ENCODE data around the gene TPCN2.

The TPCN2 gene

DNA sequence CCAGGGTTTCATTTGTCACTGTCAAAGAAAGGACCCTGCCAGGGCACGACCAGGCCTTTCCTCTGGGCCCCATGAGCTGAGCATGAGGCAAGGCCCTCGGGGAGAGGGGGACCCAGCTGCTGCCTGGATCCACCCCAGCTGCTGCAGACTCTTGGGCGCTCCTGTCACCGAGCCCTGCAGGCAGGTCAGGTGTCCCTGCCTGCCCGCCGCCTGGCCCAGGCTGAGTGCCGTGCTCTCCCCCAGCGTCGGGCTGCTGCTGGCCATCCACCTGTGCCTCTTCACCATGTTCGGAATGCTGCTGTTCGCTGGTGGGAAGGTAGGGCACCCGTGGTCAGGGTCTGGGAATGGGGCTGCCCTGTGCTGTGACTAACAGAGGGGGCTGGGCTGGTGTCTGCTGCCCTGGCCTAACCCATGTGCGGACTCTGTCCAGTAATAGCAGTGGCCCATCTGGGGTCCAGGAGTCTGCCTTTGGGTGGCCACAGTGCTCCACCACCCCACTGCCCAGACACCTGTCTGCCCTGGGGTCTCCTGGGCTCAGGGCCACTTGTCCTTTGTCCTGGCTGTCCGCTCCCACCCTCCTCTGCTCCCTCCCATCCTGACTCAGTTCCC lies 15.0 kb downstream of the TPCN2 start:
- no peak for TF ChIP-seq EZH2phosphoT487 (conservative IDR thresholded peaks at IDR 0.05; ENCODE audit: low read length)
- Histone ChIP-seq H3K9ac (ENCODE audit: low read length) (no peak overlapping the region), H3K79me2 (ENCODE audit: insufficient read depth, low read length) (no peaks in the 10 kb centered on the region), H3K4me3 (ENCODE audit: insufficient read depth, low read length, poor library complexity, severe bottlenecking) (no peak overlapping the region), H3K9me3 (ENCODE audit: insufficient read depth, low read length) (no peaks in the 10 kb centered on the region), H3K9me2 (replicated peaks; ENCODE audit: insufficient read depth, low read length) (no peaks in the 10 kb centered on the region), H2AFZ (ENCODE audit: low read depth, low read length, severe bottlenecking) (no peak overlapping the region), H3K27ac (ENCODE audit: low read depth, low read length) (no peak overlapping the region), H3F3A (ENCODE audit: insufficient read depth) (no peaks in the 10 kb centered on the region), H4K20me1 (ENCODE audit: low read depth, low read length) (no peaks in the 10 kb centered on the region), H3K4me2 (ENCODE audit: low read depth, low read length, poor library complexity, severe bottlenecking) (no peak overlapping the region), H3K36me3 (ENCODE audit: low read length) (no peaks in the 10 kb centered on the region), H3K27me3 (ENCODE audit: low read length) (no peaks in the 10 kb centered on the region)

DNA sequence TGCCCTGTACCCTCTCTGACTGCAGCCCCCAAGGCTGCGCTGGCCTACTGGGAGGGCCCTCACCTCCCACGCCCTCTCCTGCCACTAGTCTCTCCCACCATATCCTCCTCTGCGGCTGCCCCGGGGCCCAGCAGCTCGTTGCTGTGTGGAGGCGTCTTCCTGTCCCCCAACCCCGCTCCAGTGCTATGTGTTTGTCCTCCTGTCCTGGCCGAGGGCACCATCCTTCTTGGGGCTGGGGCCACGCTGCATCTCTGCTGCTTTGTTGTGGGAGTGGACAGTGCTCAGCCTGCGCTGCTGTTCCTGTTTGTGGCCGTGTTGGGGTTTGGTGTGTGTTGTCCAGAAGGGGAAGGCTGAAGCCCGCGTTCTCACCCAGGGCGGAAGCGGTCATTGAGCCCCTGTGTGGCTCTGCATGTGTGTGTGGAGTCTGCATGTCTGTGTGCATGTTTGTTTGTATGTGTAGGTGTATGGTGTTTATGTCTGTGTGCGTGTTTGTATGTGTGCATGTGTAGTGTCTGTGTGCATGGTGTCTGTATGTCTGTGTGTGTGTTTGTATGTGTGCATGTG lies 15.7 kb downstream of the TPCN2 start:
- no peaks in the 10 kb centered on the region for H3K36me3 ChIP-seq (ENCODE audit: low read length)
- H3K27ac ChIP-seq (ENCODE audit: low read depth, low read length) = no peak overlapping the region
- H3K79me2 ChIP-seq (ENCODE audit: insufficient read depth, low read length) = no peaks in the 10 kb centered on the region
- no peaks in the 10 kb centered on the region for H4K20me1 ChIP-seq (ENCODE audit: low read depth, low read length)
- no peaks in the 10 kb centered on the region for H3K9me2 ChIP-seq (replicated peaks; ENCODE audit: insufficient read depth, low read length)
- H3K9me3 ChIP-seq (ENCODE audit: insufficient read depth, low read length) = no peaks in the 10 kb centered on the region
- no peak overlapping the region for H3K4me3 ChIP-seq (ENCODE audit: insufficient read depth, low read length, poor library complexity, severe bottlenecking)
- H3K27me3 ChIP-seq (ENCODE audit: low read length) = no peaks in the 10 kb centered on the region
- H2AFZ ChIP-seq (ENCODE audit: low read depth, low read length, severe bottlenecking) = no peak overlapping the region
- no peak overlapping the region for H3K4me2 ChIP-seq (ENCODE audit: low read depth, low read length, poor library complexity, severe bottlenecking)
- H3K9ac ChIP-seq (ENCODE audit: low read length) = no peak overlapping the region
- TF ChIP-seq CTCF (IDR thresholded peaks at IDR 0.05; ENCODE audit: insufficient read depth, low read length, poor library complexity, severe bottlenecking) = no peak
- no peak for TF ChIP-seq EZH2phosphoT487 (conservative IDR thresholded peaks at IDR 0.05; ENCODE audit: low read length)
- no peaks in the 10 kb centered on the region for H3F3A ChIP-seq (ENCODE audit: insufficient read depth)

GRCh38 chr11:69065147-69065710 lies 16.5 kb downstream of the TPCN2 start:
- H3F3A ChIP-seq (ENCODE audit: insufficient read depth) = no peaks in the 10 kb centered on the region
- no peak overlapping the region for H3K27ac ChIP-seq (ENCODE audit: low read depth, low read length)
- no peaks in the 10 kb centered on the region for H3K9me2 ChIP-seq (replicated peaks; ENCODE audit: insufficient read depth, low read length)
- no peaks in the 10 kb centered on the region for H3K79me2 ChIP-seq (ENCODE audit: insufficient read depth, low read length)
- no peak overlapping the region for H3K9ac ChIP-seq (ENCODE audit: low read length)
- H3K27me3 ChIP-seq (ENCODE audit: low read length) = no peaks in the 10 kb centered on the region
- H4K20me1 ChIP-seq (ENCODE audit: low read depth, low read length) = no peaks in the 10 kb centered on the region
- TF ChIP-seq EZH2phosphoT487 (conservative IDR thresholded peaks at IDR 0.05; ENCODE audit: low read length) = no peak
- TF ChIP-seq CTCF (IDR thresholded peaks at IDR 0.05; ENCODE audit: insufficient read depth, low read length, poor library complexity, severe bottlenecking) = no peak
- H2AFZ ChIP-seq (ENCODE audit: low read depth, low read length, severe bottlenecking) = no peak overlapping the region
- H3K4me2 ChIP-seq (ENCODE audit: low read depth, low read length, poor library complexity, severe bottlenecking) = no peak overlapping the region
- H3K36me3 ChIP-seq (ENCODE audit: low read length) = no peaks in the 10 kb centered on the region
- H3K9me3 ChIP-seq (ENCODE audit: insufficient read depth, low read length) = no peaks in the 10 kb centered on the region
- no peak overlapping the region for H3K4me3 ChIP-seq (ENCODE audit: insufficient read depth, low read length, poor library complexity, severe bottlenecking)

Measured in SU-DHL-6 (cell line).